LNCAP (cell line): ENCODE results near the gene ELAVL2.

Experiments
- TF ChIP-seq, protein P1 (sequence below): fragments of 450-650 bp; IDR thresholded peaks from 2 replicates; pipeline ENCODE4 v1.5.1; 2017; ENCODE audit warnings: mild to moderate bottlenecking

ELAVL2 gene

DNA sequence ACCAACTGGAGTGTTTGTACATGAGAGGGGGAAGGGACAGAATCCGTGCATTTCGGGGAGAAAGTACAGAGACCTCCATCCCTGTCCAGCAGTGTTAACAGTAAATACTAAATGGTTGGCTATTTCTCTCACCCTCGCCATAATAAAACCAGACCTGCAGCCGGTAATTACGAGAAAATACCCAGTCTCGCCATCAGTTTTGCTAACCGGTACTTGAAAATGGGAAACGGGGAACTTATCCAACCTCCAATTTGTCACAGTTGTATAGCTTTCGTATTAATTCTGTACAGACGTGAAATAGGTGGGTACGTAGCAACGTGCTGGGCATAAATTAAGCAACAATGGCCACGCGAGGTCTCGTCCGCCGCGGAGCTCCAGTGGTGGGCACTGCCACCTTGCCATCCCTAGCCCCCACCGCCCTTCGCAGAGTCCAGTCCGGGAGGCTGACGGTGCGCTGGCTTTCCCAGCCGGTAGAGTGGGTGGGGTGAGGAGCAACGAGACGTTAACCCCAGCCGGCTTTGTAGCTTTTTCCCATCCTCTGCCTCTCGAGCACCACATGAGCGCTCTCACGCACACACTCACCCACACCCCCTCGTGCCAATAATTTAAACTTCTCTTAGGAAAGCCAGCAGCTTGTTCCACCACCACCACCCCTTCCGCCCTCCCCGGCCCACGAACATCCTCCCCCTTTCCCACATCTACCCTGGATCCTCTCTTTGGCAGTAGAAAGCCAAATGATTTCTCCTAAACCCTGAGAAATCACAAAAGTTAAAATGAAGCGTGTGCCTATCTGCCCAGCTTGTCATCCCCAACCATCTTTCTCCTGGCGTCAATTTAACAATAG lies 1.8 kb downstream of the ELAVL2 start:
- TF ChIP-seq, protein P1, sequence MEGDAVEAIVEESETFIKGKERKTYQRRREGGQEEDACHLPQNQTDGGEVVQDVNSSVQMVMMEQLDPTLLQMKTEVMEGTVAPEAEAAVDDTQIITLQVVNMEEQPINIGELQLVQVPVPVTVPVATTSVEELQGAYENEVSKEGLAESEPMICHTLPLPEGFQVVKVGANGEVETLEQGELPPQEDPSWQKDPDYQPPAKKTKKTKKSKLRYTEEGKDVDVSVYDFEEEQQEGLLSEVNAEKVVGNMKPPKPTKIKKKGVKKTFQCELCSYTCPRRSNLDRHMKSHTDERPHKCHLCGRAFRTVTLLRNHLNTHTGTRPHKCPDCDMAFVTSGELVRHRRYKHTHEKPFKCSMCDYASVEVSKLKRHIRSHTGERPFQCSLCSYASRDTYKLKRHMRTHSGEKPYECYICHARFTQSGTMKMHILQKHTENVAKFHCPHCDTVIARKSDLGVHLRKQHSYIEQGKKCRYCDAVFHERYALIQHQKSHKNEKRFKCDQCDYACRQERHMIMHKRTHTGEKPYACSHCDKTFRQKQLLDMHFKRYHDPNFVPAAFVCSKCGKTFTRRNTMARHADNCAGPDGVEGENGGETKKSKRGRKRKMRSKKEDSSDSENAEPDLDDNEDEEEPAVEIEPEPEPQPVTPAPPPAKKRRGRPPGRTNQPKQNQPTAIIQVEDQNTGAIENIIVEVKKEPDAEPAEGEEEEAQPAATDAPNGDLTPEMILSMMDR = no peak

DNA sequence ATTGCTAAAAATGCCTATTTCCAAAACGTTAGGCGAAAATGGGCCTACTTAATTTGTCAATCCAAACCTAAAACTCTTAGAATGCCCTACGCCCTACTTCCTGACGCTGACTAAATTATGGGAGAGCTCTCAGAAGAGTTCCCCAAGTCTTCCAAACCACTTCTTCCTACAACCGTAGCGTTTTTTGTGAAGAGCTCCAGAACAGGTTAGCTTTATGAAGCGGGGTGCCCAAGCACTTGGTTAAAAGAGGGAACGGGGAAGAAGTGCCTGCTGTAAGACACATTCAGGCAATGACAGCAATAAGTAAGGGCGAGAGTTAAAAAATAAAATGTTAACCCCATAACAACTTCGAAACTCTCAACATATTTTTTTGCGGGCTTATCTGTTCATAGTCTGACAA lies 2.8 kb downstream of the ELAVL2 start:
- TF ChIP-seq, protein P1 = no peak

DNA sequence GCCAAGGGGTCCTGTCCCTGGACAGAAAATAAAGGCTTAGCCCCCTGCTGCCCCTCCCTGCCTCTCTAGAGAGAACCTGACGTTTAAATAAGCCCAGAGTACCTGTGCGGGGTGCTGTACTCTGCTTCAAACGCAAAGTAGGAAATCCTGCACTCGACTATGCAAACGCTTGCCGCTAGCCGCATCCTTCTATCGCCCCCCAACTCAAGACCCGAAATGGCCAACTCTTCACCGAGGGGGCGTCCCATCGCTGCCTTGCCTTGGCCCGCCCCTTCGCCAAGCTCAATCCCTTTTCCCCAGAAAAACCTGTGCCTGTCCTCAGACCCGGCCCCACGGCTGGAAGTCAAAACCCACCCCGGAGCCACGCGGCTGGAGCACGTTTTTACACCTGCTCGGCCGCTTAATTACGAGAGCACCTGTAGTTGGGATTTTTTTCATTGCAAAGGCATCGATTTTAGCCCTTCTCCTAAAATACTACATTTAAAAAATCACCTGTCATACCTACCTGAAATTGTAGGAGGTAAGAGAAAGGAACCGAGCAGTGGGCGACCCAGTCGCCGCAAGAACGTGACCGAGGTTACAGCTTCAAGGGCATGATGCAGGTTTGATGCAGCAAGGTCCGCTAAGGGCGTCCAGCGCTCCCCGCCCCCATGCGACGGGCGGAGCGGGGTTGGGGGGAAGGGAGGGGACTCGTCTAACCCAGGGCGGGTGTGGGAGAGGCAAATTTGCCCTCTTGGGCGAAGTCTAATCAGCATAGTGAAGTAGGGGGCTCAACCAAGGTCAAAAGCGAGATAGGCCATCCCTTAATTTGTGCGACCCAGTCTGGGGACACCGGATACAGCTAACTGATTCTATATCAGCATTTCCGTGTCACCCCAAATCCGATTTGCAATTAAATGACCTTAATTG lies 3.5 kb downstream of the ELAVL2 start:
- TF ChIP-seq, protein P1 = no peak

DNA sequence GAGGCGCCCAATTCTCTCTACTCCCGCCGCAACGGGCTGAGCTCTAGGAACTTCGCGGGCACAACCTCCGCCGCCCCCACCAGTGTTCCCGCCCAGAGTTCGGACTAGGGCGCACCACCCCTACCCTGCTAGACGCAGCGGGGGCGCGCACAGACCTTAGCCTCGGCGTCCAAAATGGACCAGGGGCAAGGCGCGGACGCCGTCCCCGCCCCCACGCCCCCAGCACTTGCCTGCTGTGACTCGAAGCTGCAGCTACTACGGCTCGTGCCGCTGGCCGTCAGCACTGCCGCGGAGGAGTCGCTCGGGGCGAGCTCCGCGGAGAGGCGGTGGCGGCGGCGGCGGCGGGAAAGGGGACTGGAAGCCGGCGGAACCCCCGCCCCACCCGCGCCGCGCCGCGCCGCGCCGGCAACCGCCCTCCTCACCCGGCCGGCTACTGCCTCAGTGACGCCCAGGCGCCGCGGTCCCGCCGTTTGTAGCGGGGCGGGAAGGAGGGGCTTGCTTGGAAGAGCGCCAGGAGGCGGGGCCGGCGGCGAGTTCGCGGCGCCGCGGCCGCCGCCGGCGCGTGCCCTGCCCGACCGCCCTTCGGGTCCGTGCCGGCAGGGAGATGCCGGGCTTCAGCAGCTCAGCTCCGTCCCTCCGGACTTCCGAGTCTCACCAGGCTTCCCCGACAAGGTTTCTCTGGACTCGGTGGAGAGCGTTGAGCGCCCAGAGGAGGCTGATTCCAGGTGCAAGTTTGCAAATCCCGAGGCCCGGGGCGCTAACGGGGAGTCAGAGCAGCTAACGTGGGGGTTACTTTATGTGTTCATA lies 4.5 kb downstream of the ELAVL2 start:
- TF ChIP-seq, protein P1 = no peak

DNA sequence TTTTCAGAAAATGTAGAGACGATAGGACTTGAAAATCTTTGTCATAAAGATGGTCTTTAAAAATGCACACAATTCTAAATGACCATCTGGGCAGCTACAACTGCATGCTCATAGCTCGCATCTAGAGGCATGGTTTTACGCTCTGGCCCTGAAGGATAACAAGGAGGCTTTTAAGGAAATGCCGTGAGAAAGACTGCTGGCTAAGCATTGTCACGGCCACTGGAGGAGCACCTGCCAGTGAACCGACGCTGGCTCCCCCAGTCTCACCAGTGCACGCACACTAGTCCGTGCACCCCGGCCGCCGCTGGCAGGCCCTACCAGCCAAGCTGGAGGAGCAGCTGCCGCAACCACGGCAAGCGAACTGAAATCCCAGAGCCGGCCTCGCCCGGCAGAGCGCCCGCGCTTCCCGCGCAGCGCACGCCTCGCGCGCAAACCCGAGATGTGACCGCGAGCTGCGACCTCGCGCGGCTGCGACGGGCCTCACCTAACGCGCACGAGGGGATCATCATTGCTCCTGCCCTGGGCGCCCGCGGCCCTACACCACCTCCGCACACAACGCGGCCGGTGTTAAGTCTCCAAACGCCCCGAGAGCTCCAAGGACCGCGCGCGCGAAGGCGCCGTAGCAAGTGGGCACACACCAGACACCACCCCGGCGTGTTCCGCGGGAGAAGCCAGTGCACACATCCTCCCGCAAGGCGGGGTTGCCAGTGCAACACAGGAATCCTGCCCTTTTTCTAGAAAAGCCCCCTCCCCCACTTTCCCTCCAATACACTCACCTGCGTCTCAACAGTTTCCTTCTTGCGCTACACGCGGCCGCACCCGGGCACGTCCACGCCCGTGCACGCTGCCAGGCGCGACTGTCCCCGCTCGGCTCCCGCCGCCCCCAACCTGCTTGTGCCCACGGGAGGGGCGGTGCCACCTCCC lies 5.3 kb downstream of the ELAVL2 start:
- TF ChIP-seq, protein P1 = no peak

DNA sequence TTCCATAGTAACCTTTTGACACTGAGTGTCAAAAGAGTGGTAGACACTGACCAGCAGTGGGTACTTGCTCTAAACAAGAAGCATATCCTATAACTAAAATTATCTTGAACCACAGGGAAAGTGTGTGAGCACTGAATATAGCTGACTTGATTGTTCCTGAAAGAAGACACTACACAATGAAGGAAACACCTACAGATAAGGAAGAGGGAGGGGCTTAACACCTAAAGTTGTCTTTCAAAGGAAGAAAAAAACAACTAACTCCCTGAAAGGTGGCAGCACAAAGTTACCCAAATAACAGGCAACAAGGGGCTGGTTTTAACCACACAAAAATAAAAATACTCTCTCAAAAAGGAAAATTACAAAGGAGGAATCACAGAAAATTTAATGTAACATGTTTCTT lies 6.6 kb downstream of the ELAVL2 start:
- TF ChIP-seq, protein P1 = no peak
